Stimulated activated naive CD4-positive, alpha-beta T cell (primary cell): ENCODE results near the gene BPHL.
"Not testable (repeated sequence)": the region's sequence is repeated elsewhere in the genome, so short reads cannot be mapped to it uniquely, and the experiment has no call there.

Source experiments
- DNase-seq, 6 experiments: peaks; one replicate each; lab custom pipeline; 2025; lab: John Stamatoyannopoulos, UW

The BPHL gene

GRCh38 chr6:3156184-3157130, 37.9 kb downstream of the BPHL start:
- peak in 3 of 6 experiments; percentile 11 to 66 (median 28) for DNase-seq

GRCh38 chr6:3157131-3157933, 38.8 kb downstream of the BPHL start, which contains the start of gene TUBB2A:
Gene TUBB2A (minus strand): TSS chr6:3157544. CDS start chr6:3157463, 81 bp downstream.
- DNase-seq = peak; percentile 79 to 92 (median 84)

GRCh38 chr6:3159805-3160781, 41.6 kb downstream of the BPHL start:
- peak; percentile 59 to 72 (median 65) for DNase-seq

GRCh38 chr6:3162067-3162497, 43.6 kb downstream of the BPHL start:
- DNase-seq = no peak

GRCh38 chr6:3162565-3163247, 44.2 kb downstream of the BPHL start:
- peak; percentile 18 to 60 (median 50) for DNase-seq

GRCh38 chr6:3163248-3163594, 44.7 kb downstream of the BPHL start:
- DNase-seq = peak in 1 of 6 experiments; percentile 38

GRCh38 chr6:3164388-3164787, 45.9 kb downstream of the BPHL start:
- no peak for DNase-seq

GRCh38 chr6:3165631-3166534, 47.4 kb downstream of the BPHL start:
- DNase-seq = no peak

- DNase-seq = not testable (repeated sequence)
Observed at GRCh38 chr6:3166535-3167225, 48.2 kb downstream of the BPHL start.

- DNase-seq = not testable (repeated sequence)
Observed at GRCh38 chr6:3168046-3168445, 49.5 kb downstream of the BPHL start.

- not testable (repeated sequence) for DNase-seq
Observed at GRCh38 chr6:3170676-3171075, 52.2 kb downstream of the BPHL start.

GRCh38 chr6:3171313-3172175, 53.0 kb downstream of the BPHL start:
- DNase-seq = not testable (repeated sequence)

GRCh38 chr6:3172789-3173188, 54.3 kb downstream of the BPHL start:
- DNase-seq = not testable (repeated sequence)

GRCh38 chr6:3173636-3174089, 55.2 kb downstream of the BPHL start:
- DNase-seq = not testable (repeated sequence)

- DNase-seq = no peak
Observed at GRCh38 chr6:3175715-3176402, 57.3 kb downstream of the BPHL start.

- DNase-seq = no peak
Observed at GRCh38 chr6:3176562-3177355, 58.2 kb downstream of the BPHL start.

GRCh38 chr6:3178666-3179065, 60.2 kb downstream of the BPHL start:
- DNase-seq = not testable (repeated sequence)
